Activated naive CD8-positive, alpha-beta T cell treated with anti-CD3 and anti-CD28 coated beads, Interleukin-2, amount 10 ng/mL, durations not matched to agents 7 days and 5 days (primary cell): ENCODE results near the gene PCNX1. TPM values are rescaled to one million over a fixed set of nuclear protein-coding genes. Genes with fewer than 3 reads are reported as not detected.

Experiments used
- ATAC-seq: fragments of 150-1000 bp; cut with Tn5 transposase; one replicate; pipeline ENCODE4 v1.10.0; 2021; ENCODE audit warnings: low read depth, moderate library complexity
- POLR2A ChIA-PET: fragments of 350-600 bp; sonication (Branson Sonifier 250); formaldehyde crosslinking; loops from one replicate; lab custom pipeline; 2021; ENCODE audit warnings: antibody characterized with exemption; lab: Charles Lee
- DNase-seq: peaks from one replicate; pipeline ENCODE4 v3.0.0; 2021
- H3K27ac Mint-ChIP-seq: one replicate; pipeline ENCODE4 v1.8.0; 2022; ENCODE audit warnings: mild to moderate bottlenecking, mixed read lengths
- H3K27me3 Mint-ChIP-seq: one replicate; pipeline ENCODE4 v1.8.0; 2022; ENCODE audit warnings: mild to moderate bottlenecking, moderate library complexity, mixed read lengths
- H3K36me3 Mint-ChIP-seq: one replicate; pipeline ENCODE4 v1.8.0; 2021; ENCODE audit warnings: mild to moderate bottlenecking, mixed read lengths
- H3K4me1 Mint-ChIP-seq: one replicate; pipeline ENCODE4 v1.8.0; 2021; ENCODE audit warnings: mixed read lengths
- H3K4me3 Mint-ChIP-seq: one replicate; pipeline ENCODE4 v1.8.0; 2022; ENCODE audit warnings: mild to moderate bottlenecking, moderate library complexity, mixed read lengths
- H3K9me3 Mint-ChIP-seq: one replicate; pipeline ENCODE4 v1.8.0; 2021; ENCODE audit warnings: mixed read lengths
- total RNA-seq, 2 experiments: library from RNA; stranded (reverse); gene quantifications; one replicate each; pipeline ENCODE4 v1.2.3, GENCODE V29; 2021

Gene PCNX1
- total RNA-seq, 2 experiments from 2014 or later = 80.0 to 93.0 TPM

DNA sequence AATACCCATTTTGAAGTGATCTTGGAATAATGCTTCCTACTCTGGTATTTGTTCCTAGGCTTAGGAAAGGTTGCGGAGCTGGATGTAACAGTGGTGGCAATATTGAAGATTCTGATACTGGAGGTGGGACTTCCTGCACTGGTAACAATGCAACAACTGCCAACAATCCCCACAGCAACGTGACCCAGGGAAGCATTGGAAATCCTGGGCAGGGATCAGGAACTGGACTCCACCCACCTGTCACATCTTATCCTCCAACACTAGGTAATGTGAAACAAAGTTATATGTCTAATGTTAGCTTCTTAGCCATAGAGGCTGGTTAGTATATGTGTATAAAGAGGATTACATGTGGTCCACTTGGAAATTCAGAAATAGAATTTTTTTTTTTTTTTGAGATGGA, 197.9 kb downstream of the PCNX1 start:
- H3K27me3 Mint-ChIP-seq = no peaks in the 10 kb centered on the region
- no peak overlapping the region for H3K27ac Mint-ChIP-seq
- POLR2A ChIA-PET = no interaction called here
- peaks cover 14% of the 10 kb centered on the region for H3K36me3 Mint-ChIP-seq
- H3K4me3 Mint-ChIP-seq = no peak overlapping the region
- H3K9me3 Mint-ChIP-seq = no peaks in the 10 kb centered on the region
- DNase-seq (no peak), ATAC-seq (no peak)
- peaks cover 2% of the 10 kb centered on the region for H3K4me1 Mint-ChIP-seq

DNA sequence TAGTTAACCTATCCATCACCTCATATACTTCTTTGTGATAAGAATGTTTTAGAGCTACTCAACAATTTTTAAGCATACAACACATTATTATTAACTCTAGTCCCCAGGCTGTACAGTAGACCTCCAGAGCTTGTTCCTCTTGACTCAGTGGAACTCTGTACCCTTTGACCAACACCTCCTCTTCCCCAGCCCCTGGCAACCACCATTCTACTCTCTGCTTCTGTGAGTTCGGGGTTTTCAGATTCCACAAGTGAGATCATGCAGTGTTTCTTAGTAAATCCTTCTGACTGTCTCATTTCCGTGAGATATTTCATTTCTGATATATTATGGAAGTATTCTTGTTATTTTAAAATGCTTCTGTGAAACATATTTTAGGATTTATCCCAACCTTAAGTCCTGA, 200.7 kb downstream of the PCNX1 start:
- POLR2A ChIA-PET = no interaction called here
- no peak overlapping the region for H3K27ac Mint-ChIP-seq

DNA sequence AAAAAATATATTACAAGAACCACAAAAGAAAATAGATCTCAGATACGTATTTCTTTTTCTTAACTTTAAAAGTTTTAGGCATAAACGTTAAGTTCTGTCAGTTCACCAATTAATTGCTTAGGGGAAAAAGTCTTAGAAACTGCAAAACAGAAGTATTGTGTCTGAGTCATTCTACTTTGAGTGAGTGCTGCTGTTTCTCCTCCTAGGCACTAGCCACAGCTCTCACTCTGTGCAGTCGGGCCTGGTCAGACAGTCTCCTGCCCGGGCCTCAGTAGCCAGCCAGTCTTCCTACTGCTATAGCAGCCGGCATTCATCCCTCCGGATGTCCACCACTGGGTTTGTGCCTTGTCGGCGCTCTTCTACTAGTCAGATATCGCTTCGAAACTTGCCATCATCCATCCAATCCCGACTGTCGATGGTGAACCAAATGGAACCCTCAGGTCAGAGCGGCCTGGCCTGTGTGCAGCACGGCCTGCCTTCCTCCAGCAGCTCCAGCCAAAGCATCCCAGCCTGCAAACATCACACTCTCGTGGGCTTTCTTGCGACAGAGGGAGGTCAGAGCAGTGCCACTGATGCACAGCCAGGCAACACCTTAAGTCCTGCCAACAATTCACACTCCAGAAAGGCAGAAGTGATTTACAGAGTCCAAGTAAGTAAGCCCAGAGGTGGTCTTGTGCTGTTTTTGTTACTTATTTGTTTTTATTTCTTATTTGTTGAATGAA, 201.3 kb downstream of the PCNX1 start:
- no peak for ATAC-seq
- no peak for DNase-seq
- no peaks in the 10 kb centered on the region for H3K9me3 Mint-ChIP-seq
- POLR2A ChIA-PET = no interaction called here
- H3K36me3 Mint-ChIP-seq = peaks cover 21% of the 10 kb centered on the region
- H3K27me3 Mint-ChIP-seq = no peaks in the 10 kb centered on the region
- peaks cover 2% of the 10 kb centered on the region for H3K4me1 Mint-ChIP-seq
- H3K27ac Mint-ChIP-seq = no peak overlapping the region
- no peak overlapping the region for H3K4me3 Mint-ChIP-seq

More for the DNA sequence above, 200.7 kb downstream of the PCNX1 start:
- Mint-ChIP-seq H3K36me3 (peaks cover 21% of the 10 kb centered on the region), H3K4me1 (peaks cover 2% of the 10 kb centered on the region), H3K9me3 (no peaks in the 10 kb centered on the region), H3K4me3 (no peak overlapping the region), H3K27me3 (no peaks in the 10 kb centered on the region)
- no peak for ATAC-seq
- no peak for DNase-seq

DNA sequence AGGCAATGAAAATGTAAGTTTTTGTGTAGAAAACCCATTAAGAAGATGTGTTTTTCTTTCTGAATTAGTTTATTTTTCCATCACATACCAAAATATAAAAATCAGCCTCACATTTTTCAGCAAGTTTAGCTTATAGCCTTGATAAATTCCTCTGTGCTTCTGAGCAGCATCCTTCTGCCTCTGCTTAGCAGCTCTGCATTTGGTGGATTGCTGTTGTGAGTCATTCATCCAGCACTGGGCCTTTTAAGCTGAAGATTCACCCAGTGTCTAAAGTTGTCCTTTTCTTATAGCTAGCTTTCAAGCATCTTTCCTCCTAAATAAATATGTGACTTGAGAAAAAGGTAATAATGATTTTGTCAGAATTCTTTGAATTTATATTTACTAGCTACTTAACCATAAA, 206.1 kb downstream of the PCNX1 start:
- POLR2A ChIA-PET = interaction anchor here (0.6 kb wide), 1 partner anchor 208 kb away, joined by 3 read pairs; no protein-coding TSS in a partner anchor
- Mint-ChIP-seq H3K27ac (no peak overlapping the region), H3K9me3 (no peaks in the 10 kb centered on the region), H3K36me3 (peaks cover 31% of the 10 kb centered on the region), H3K4me3 (no peak overlapping the region), H3K27me3 (no peaks in the 10 kb centered on the region), H3K4me1 (peaks cover 3% of the 10 kb centered on the region)
- DNase-seq (no peak), ATAC-seq (no peak)

DNA sequence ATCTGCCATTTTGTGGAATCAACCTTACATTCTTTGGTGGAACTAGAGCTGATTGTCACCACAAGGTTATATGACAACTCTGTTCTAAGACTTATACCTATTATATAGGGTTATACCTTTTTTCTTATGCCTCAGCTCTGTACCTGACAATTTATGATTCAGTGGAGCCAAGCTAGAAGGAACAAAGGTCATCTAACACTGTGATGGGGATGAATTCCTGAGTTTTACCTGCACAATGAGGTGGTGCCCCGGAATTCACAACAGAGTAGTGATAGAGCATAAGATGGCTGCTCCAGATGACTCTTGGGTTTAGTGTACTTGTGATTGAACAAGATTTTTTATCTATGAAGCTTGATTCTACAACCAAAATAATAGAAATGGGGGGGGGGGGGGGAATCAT, 207.3 kb downstream of the PCNX1 start:
- DNase-seq (no peak), ATAC-seq (no peak)
- Mint-ChIP-seq H3K9me3 (no peaks in the 10 kb centered on the region), H3K4me3 (no peak overlapping the region), H3K27ac (no peak overlapping the region), H3K27me3 (no peaks in the 10 kb centered on the region), H3K4me1 (peaks cover 7% of the 10 kb centered on the region), H3K36me3 (peaks cover 39% of the 10 kb centered on the region)
- POLR2A ChIA-PET = no interaction called here

DNA sequence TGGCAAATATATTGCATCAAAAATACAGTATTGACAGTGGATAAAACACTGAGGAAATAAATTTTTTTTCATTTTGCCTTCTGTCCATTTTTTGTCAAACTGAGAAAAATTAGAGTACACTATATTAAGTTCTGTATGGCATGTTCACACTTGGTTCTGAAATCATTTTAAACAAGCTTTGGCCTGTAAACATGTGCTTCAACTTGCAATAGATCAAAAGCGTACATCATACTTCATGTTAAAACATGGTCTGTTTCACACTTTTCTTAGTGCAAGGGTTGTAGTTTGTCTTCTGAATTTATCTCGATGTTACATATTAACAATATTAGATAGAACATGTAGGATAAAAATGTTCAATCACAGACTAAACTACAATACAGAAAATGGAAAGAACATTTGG, 208.0 kb downstream of the PCNX1 start:
- no peak for ATAC-seq
- POLR2A ChIA-PET = no interaction called here
- no peak overlapping the region for H3K27ac Mint-ChIP-seq
- no peaks in the 10 kb centered on the region for H3K9me3 Mint-ChIP-seq
- DNase-seq = no peak
- no peaks in the 10 kb centered on the region for H3K27me3 Mint-ChIP-seq
- H3K4me3 Mint-ChIP-seq = no peak overlapping the region
- peaks cover 7% of the 10 kb centered on the region for H3K4me1 Mint-ChIP-seq
- peaks cover 32% of the 10 kb centered on the region for H3K36me3 Mint-ChIP-seq

DNA sequence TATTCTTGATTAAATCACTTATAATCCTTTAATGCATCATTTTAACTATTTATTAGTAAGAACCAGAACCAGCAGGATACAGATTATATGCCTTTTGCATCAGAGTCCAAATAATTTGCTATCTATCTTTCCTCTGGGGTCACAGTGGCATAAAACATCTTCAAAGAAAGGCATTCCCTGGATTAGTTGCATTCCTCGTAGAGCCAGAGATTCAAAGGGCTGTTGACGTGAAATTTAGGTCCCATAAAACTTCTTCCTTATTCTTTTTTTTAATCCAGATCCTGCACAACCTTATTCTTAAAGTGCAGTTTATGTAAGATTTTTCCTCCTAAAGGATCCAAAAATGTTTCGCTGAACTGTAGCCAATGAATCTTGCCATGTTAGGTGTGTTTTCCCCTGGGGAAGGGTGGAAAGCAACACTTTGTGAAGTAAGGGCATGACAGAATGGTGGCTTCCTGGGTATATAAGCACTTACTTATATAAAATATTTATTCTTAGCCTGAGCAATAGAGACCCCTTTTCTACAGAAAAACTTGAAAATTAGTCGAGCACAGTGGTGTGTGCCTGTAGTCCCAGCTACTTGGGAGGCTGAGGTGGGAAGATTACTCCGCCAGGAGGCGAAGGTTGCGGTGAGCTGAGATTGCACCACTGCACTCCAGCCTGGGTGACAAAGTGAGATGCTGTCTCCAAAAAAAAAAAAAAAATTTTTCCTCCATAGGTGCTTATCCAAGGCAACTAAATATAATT, 208.7 kb downstream of the PCNX1 start:
- DNase-seq = no peak
- Mint-ChIP-seq H3K27ac (no peak overlapping the region), H3K9me3 (no peaks in the 10 kb centered on the region), H3K4me1 (peaks cover 7% of the 10 kb centered on the region), H3K36me3 (peaks cover 32% of the 10 kb centered on the region), H3K27me3 (no peaks in the 10 kb centered on the region), H3K4me3 (no peak overlapping the region)
- no peak for ATAC-seq
- POLR2A ChIA-PET = no interaction called here

DNA sequence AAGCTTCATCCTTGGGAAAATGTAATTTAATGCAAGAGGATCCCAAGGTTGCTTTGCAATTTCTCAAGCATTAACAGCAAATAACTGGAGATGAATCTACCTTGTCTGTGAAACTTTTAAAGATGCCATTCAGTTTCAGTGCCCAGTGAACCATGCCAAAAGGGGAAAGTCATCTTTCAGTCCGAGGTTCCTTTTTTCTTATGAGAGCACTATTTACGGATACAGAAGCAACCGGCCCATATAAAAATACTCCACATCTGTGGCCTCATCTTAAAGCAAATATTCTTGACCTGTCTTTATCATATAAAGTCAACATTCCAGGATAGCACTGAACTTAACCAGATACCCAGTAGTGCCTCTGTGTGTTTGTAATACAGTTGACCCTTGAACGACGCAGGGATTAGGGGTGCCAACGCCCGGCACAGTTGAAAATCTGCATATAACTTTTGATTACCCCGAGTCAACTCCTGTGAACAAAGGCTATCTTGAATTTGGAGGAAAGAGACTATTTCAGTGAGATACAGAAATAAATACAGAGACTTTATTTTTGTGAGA, 209.4 kb downstream of the PCNX1 start:
- H3K27me3 Mint-ChIP-seq = no peaks in the 10 kb centered on the region
- no peak overlapping the region for H3K4me3 Mint-ChIP-seq
- POLR2A ChIA-PET = no interaction called here
- no peak overlapping the region for H3K27ac Mint-ChIP-seq
- no peaks in the 10 kb centered on the region for H3K9me3 Mint-ChIP-seq
- ATAC-seq (no peak), DNase-seq (no peak)
- peaks cover 30% of the 10 kb centered on the region for H3K36me3 Mint-ChIP-seq
- peaks cover 7% of the 10 kb centered on the region for H3K4me1 Mint-ChIP-seq

DNA sequence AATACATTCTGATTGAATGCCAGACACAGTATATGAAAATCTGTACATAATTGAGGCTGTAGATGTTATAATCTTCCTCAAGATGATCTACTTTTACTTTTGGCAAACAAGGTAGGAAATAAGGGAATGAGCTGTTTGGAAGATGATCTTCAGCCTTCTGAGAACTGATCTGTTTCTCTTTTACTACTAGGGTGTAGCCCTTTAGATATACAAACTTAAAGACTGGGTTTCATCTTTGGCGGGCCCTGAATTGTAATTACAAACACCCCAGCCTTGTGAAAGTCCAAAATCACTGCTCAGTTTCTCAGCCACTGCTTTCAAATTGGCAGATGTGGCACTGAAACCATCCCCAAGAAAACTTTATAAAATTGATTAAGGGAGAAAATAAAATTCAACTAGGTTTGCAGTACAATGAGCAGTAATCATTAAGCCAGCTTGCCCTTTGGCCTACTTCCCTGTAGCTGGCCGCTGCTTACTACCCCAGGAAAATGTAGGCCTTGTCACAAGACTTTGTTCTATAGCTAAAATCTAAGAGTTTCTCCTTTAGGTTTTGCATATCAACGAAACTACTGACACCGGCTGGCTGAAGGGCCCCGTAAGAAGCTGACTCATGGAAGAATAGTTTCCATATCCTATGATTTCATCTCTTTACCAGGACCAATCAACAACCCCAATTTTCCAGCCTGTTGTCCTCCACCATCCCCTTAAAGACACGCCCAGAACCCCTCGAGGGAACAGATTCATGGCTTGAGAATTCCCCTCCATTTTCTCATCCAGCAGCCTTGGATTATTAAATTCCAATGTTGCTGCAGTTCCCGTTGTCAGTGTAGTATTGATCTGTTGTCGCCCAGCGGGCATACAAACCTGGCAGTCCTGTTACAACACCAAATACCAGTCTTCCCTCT, 210.8 kb downstream of the PCNX1 start:
- Mint-ChIP-seq H3K9me3 (no peaks in the 10 kb centered on the region), H3K36me3 (peaks cover 27% of the 10 kb centered on the region), H3K4me3 (no peak overlapping the region), H3K27ac (no peak overlapping the region), H3K4me1 (peaks cover 7% of the 10 kb centered on the region), H3K27me3 (no peaks in the 10 kb centered on the region)
- DNase-seq (no peak), ATAC-seq (no peak)
- POLR2A ChIA-PET = no interaction called here

DNA sequence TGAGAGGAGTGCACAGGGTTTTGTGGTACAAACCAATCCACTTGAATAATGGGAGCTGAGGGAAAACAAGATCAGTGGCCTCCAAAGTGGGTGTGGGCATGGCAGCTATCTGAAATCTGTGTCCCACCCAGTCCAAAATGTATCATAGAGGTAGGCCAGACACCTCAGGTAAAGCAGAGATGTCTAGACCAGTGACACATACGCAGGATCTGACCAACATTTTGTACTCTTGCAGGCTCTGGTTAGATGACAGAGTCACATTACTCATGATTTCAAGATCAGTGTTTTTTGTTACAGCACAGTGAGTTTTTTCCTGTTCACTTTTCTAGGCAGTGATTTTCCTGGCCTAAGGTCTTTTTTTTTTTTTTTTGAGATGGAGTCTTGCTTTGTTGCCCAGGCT, 211.8 kb downstream of the PCNX1 start:
- Mint-ChIP-seq H3K4me1 (peaks cover 7% of the 10 kb centered on the region), H3K4me3 (no peak overlapping the region), H3K27me3 (no peaks in the 10 kb centered on the region), H3K27ac (no peak overlapping the region), H3K36me3 (peaks cover 23% of the 10 kb centered on the region), H3K9me3 (no peaks in the 10 kb centered on the region)
- ATAC-seq (no peak), DNase-seq (no peak)
- POLR2A ChIA-PET = no interaction called here

DNA sequence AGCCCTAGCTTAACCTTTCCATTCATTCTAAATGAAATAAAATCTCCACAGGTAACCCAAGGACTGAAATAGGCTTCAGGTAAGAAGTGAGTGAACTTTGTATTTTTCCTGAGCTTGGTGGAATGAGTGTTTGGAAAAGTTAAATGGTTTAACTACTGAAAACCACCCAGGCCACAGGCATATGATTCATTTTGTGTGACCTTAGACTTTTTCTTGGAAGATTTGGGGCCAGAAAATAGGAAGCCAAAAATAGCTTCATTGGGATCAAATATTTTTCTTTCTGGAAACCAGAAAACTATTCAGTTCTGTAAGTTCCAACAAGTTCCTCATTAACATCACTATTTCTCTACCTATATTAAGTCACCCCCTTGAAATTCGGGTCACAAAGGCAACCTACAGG, 212.6 kb downstream of the PCNX1 start:
- POLR2A ChIA-PET = no interaction called here
- Mint-ChIP-seq H3K9me3 (no peaks in the 10 kb centered on the region), H3K4me3 (no peak overlapping the region), H3K4me1 (peaks cover 7% of the 10 kb centered on the region), H3K36me3 (peaks cover 20% of the 10 kb centered on the region), H3K27ac (no peak overlapping the region), H3K27me3 (no peaks in the 10 kb centered on the region)
- no peak for DNase-seq
- ATAC-seq = no peak

DNA sequence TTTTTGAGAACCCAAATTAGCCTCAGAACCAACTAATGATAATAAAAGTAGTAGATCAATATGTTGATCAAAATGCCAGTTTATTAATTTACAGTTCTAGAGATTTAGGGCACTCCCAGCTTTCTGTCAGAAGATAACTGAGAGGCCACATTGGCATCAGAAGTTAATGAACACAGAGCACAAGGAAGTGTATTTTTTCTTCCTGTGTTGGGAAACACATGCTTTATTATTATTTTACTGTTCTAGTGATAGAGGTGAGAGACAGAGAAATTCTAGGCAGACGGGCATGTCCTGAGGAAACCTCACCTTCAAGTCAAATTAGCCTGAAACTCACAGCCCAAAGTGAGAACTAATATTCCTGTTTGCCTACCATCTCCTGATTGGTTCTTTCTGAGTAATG, 213.7 kb downstream of the PCNX1 start:
- DNase-seq (no peak), ATAC-seq (no peak)
- H3K9me3 Mint-ChIP-seq = no peaks in the 10 kb centered on the region
- H3K27ac Mint-ChIP-seq = no peak overlapping the region
- peaks cover 7% of the 10 kb centered on the region for H3K4me1 Mint-ChIP-seq
- no peak overlapping the region for H3K4me3 Mint-ChIP-seq
- peaks cover 18% of the 10 kb centered on the region for H3K36me3 Mint-ChIP-seq
- H3K27me3 Mint-ChIP-seq = no peaks in the 10 kb centered on the region
- POLR2A ChIA-PET = no interaction called here

DNA sequence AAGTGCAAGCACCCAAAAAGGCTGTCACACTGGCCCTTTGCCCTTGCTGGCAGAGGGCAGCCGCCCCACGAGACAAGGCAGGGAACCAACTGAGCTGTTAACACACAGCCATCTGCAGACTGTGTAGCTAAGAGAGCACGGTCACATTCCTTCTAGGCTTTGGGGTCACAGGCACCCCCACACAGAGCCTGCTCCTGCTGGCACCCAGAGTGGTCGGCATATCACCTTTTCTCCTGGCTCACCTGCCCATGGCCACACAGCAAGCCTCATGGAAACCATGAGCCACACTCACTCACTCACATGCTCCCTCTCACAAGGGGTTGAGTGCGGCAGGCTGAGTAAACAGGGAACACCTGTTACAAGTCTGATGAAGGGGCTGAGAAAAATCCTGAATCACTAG, 214.5 kb downstream of the PCNX1 start:
- Mint-ChIP-seq H3K4me1 (peaks cover 7% of the 10 kb centered on the region), H3K4me3 (no peak overlapping the region), H3K36me3 (peaks cover 18% of the 10 kb centered on the region), H3K27me3 (no peaks in the 10 kb centered on the region), H3K27ac (no peak overlapping the region), H3K9me3 (no peaks in the 10 kb centered on the region)
- ATAC-seq (no peak), DNase-seq (no peak)
- POLR2A ChIA-PET = no interaction called here
